HepG2 (cell line): Measurements from ENCODE around the gene NOTUM. TPM values are rescaled to one million over a fixed set of nuclear protein-coding genes. Genes with fewer than 3 reads are reported as not detected.

ENCODE experiments used
- AKAP8 ChIP-seq: sonication (generic); formaldehyde crosslinking; IDR thresholded peaks from 2 replicates; pipeline ENCODE4 v1.5.1; 2020; ENCODE audit warnings: mild to moderate bottlenecking, missing genetic modification reagents
- ARID4A ChIP-seq: sonication (generic); formaldehyde crosslinking; IDR thresholded peaks from 2 replicates; pipeline ENCODE4 v1.5.0; 2020; ENCODE audit warnings: mild to moderate bottlenecking, missing genetic modification reagents, borderline replicate concordance
- DPF2 ChIP-seq: sonication (generic); formaldehyde crosslinking; IDR thresholded peaks from 2 replicates; pipeline ENCODE4 v1.4.0; 2020; ENCODE audit warnings: mild to moderate bottlenecking, low read depth, missing genetic modification reagents, borderline replicate concordance
- GATAD1 ChIP-seq: IDR thresholded peaks from 2 replicates; pipeline ENCODE4 v1.6.1; 2016; ENCODE audit warnings: missing genetic modification reagents, missing compliant biosample characterization
- GPBP1L1 ChIP-seq: sonication (generic); formaldehyde crosslinking; IDR thresholded peaks from 2 replicates; pipeline ENCODE4 v1.5.0; 2020; ENCODE audit warnings: mild to moderate bottlenecking, missing genetic modification reagents
- HBP1 ChIP-seq: IDR thresholded peaks from 2 replicates; pipeline ENCODE4 v1.6.1; 2016; ENCODE audit warnings: low read depth, control low read depth
- TFDP1 ChIP-seq: IDR thresholded peaks from 2 replicates; pipeline ENCODE4 v1.6.1; 2016; ENCODE audit warnings: missing compliant biosample characterization, missing genetic modification reagents, borderline replicate concordance
- ZBTB10 ChIP-seq: sonication (generic); formaldehyde crosslinking; IDR thresholded peaks from 2 replicates; pipeline ENCODE4 v1.4.0; 2020; ENCODE audit warnings: missing genetic modification reagents, borderline replicate concordance
- ZNF333 ChIP-seq: sonication (generic); formaldehyde crosslinking; IDR thresholded peaks from 2 replicates; pipeline ENCODE4 v1.4.0; 2020; ENCODE audit warnings: mild to moderate bottlenecking, missing genetic modification reagents, borderline replicate concordance
- ZNF362 ChIP-seq: sonication (generic); formaldehyde crosslinking; IDR thresholded peaks from 2 replicates; pipeline ENCODE4 v1.4.0; 2020; ENCODE audit warnings: missing genetic modification reagents, mild to moderate bottlenecking, borderline replicate concordance
- ZNF549 ChIP-seq: sonication (generic); formaldehyde crosslinking; IDR thresholded peaks from 2 replicates; pipeline ENCODE4 v1.5.0; 2020; ENCODE audit warnings: missing genetic modification reagents
- ZNF576 ChIP-seq: sonication (generic); formaldehyde crosslinking; IDR thresholded peaks from 2 replicates; pipeline ENCODE4 v1.4.0; 2020; ENCODE audit warnings: mild to moderate bottlenecking, missing genetic modification reagents
- ZNF772 ChIP-seq: sonication (generic); formaldehyde crosslinking; IDR thresholded peaks from 2 replicates; pipeline ENCODE4 v1.5.0; 2020; ENCODE audit warnings: mild to moderate bottlenecking, missing genetic modification reagents
- polyA plus RNA-seq, 8 experiments: library from polyadenylated mRNA; depleted of rRNA in 3 of 8; stranded (reverse) in 7 of 8; unstranded in 1 of 8; fragments of >200 nt; fragmentation: Illumina TruSeq in 4 of 8; extraction: Trizol in 4 of 8; gene quantifications; 2 replicates each; pipeline versions ENCODE4 v1.2.1 to v1.2.3, GENCODE V29; 2011 to 2016; ENCODE audit warnings: low read depth in 4 of 8, missing spikeins in 1 of 8, mixed read lengths in 1 of 8; ENCODE audit not compliant: insufficient read depth in 1 of 8
- total RNA-seq, 5 experiments: library from RNA; depleted of rRNA; stranded (reverse); fragments of >200 nt; fragmentation: Illumina TruSeq; extraction: Trizol; gene quantifications; 2 replicates each; pipeline ENCODE4 v1.2.3, GENCODE V29; 2016; ENCODE audit warnings: low read depth in 1 of 5

The NOTUM gene
- total and polyA plus RNA-seq, 2 of the 13 experiments (the other 11 are each of a cell fraction or from before 2014, with no cell fraction given), result 150 to 160 TPM

GRCh38 chr17:81999976-82000802, 39.2 kb upstream of the NOTUM start (continued):
- TF ChIP-seq ZNF362 (CRISPR knock-in tag) (peak; percentile 48; the same call in 1 of the 2 replicates), DPF2 (CRISPR knock-in tag) (peak; percentile 60; the same call in 1 of the 2 replicates), HBP1 (CRISPR knock-in tag) (no peak; the same call in 1 of the 2 replicates), AKAP8 (CRISPR knock-in tag) (peak; percentile 97), ZNF333 (CRISPR knock-in tag) (peak; percentile 80; the same call in 1 of the 2 replicates), ZNF576 (no peak), GPBP1L1 (CRISPR knock-in tag) (no peak), ZNF549 (CRISPR knock-in tag) (no peak), ZNF772 (CRISPR knock-in tag) (peak; percentile 8; the same call in 1 of the 2 replicates), TFDP1 (CRISPR knock-in tag) (peak; percentile 69), ARID4A (CRISPR knock-in tag) (peak; percentile 68; the same call in 1 of the 2 replicates), ZBTB10 (CRISPR knock-in tag) (peak; percentile 68; the same call in 1 of the 2 replicates), GATAD1 (CRISPR knock-in tag) (peak; percentile 42; the same call in 1 of the 2 replicates)
